ENCODE data around the gene SLC4A3.
"Not testable (repeated sequence)": the region's sequence is repeated elsewhere in the genome, so short reads cannot be mapped to it uniquely, and the experiment has no call there.

The SLC4A3 gene

GRCh38 chr2:219651656-219652055 lies 24.2 kb downstream of the SLC4A3 start:
- not testable (repeated sequence) for DNase-seq

- DNase-seq: no peak
Observed at GRCh38 chr2:219656526-219656925, 29.1 kb downstream of the SLC4A3 start.

- no peak for DNase-seq
Observed at GRCh38 chr2:219658196-219658846, 30.9 kb downstream of the SLC4A3 start.

DNA sequence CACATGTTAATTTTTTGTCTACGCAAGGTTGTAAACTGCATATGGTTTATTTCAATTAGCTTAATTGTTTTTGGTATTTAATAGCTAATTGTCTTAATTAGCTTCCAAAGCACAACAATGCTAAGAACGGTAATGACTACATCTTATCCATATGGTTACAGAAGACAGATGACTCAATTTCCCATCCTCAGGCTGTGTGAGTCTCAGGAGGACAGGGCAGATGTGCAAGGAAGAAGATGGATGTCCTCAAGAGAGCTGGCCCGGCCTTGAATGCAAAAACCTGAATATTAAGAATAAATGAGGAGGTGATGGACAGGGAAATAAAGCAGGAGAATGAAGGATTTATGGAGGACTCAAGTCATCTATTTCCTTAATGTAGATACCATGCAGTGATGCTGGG lies 31.4 kb downstream of the SLC4A3 start:
- no peak for DNase-seq

GRCh38 chr2:219661197-219661954 lies 33.9 kb downstream of the SLC4A3 start:
- no peak for DNase-seq

GRCh38 chr2:219661955-219662395 lies 34.5 kb downstream of the SLC4A3 start:
- DNase-seq: no peak

DNA sequence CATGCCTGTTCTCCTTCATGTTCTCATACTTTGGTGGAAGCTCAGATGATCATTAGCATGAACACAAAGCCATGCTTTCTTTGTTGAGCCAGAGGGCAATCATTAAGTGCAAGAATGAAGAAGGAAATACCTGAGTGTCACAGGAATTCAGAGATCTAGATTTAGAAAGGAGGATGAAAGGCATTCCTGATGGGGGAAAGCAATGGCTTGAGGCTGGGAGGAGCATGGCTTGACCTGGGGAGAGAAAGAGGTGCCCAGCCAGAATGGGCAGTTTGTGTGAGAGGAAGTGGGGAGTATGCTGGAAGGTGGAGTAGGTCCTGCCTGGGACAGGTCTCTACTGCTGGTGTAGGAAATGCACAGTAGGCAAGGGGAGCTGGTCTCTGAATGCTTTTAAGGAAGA lies 35.1 kb downstream of the SLC4A3 start:
- no peak for DNase-seq

DNA sequence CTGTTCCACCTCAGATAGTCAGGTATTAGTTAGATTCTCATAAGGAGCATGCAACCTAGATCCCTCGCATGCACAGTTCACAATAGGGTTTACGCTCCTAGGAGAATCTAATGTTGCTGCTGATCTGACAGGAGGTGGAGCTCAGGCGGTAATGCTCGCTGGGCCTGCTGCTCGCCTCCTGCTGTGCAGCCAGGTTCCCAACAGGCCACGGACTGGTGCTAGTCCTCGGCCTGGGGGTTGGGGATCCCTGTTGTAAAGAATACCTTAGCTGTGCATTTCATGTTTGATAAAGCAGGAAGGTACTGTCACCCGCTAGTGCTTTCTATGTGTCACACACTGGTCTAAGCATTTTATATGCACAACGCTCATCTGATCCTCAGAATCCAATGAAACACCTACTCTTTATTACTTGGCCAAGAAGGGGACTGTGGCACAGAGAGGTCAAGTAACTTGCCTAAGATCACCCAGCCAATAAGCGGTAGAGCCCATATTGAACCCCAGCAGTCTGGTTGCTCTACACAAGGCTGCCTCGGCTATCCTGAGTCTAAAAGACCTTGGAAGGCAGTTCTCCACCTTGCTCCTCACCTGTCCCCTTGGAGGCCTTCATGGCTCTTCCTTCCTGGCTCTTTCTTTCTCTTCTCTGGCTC lies 35.8 kb downstream of the SLC4A3 start:
- DNase-seq: no peak

GRCh38 chr2:219664041-219664440 lies 36.6 kb downstream of the SLC4A3 start:
- no peak for DNase-seq

- DNase-seq: no peak
Observed at GRCh38 chr2:219664944-219665343, 37.5 kb downstream of the SLC4A3 start.

- no peak for DNase-seq
Observed at GRCh38 chr2:219665926-219666325, 38.5 kb downstream of the SLC4A3 start.

GRCh38 chr2:219668316-219668715 lies 40.9 kb downstream of the SLC4A3 start:
- no peak for DNase-seq

DNA sequence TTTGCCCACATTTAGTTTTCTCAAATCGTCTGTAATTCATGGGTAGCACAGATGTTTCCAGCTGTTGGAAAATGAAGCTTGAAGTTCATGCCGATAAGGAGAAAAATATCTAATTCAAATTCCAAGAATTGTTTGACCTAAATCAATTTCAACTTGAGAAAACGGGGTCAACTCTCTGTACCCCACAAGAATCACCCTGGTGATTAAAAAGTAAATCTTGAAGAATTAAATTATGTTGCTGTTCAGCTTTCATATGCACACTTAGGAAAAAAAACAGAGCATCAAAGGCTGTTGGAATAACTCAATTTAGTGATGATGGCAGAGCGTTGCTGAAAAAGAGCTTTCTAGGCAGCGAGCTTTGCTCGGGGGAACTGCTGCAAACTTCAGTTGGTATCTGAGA lies 43.0 kb downstream of the SLC4A3 start:
- no peak for DNase-seq

DNA sequence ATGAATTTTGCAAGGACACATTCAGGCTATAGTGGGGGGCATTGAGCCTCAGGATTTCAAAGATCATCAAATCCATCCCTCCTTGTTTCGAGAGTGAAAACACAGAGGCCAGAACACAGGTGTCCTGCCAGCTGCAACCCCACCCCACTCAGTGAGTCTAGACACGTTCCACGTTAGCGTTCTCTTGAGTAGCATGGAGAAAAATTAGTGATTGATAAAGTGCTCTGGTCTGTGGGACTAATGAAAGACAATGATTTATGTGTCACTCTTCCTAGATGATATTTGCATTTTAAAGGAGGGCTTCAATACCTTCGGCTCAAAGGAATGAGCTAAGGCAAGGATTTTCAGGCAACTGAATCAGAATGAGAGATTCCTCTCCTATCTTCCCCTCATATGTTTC lies 43.8 kb downstream of the SLC4A3 start:
- no peak for DNase-seq

- no peak for DNase-seq
Observed at GRCh38 chr2:219672406-219672805, 45.0 kb downstream of the SLC4A3 start.

DNA sequence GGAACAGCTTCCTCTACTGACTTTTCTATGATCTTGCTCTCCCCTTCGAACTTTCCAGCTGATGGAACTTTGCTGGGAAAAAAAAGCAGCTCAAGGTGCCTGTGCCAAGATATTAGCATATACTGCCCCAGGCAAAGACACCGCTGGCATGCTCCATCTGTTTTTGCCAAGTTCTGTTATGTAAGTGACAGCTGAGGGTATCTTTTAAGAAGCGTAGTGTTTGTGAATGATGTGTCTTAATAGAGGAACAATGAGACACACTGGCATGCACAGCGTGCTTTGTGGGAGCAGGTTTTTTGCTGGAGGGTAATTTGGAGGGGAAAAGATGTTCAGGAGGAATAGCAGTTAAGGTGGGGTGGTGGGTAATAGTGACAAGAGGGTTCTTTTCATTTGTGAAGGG lies 47.8 kb downstream of the SLC4A3 start:
- no peak for DNase-seq

- no peak for DNase-seq
Observed at GRCh38 chr2:219676586-219676985, 49.2 kb downstream of the SLC4A3 start.

DNA sequence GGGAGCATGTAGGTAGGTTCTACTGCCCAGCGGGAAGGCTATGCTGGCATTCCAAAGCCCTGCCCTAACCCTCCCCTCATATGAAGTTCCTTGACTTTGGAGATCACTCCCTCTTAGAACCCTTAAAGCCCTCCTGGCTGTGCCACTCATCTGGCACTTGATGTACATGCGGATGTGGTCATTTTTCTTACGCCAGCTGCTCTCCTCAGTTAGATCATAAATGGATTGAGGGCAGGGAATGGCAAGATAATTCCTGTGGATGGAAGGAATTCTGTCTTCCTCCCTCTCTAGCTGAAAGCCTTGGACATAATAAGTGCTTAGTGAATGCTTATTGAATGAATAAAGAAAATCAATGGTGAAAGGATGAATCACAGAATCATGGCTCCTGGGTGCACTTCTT lies 51.6 kb downstream of the SLC4A3 start:
- no peak for DNase-seq

GRCh38 chr2:219679571-219679970 lies 52.1 kb downstream of the SLC4A3 start:
- no peak for DNase-seq

DNA sequence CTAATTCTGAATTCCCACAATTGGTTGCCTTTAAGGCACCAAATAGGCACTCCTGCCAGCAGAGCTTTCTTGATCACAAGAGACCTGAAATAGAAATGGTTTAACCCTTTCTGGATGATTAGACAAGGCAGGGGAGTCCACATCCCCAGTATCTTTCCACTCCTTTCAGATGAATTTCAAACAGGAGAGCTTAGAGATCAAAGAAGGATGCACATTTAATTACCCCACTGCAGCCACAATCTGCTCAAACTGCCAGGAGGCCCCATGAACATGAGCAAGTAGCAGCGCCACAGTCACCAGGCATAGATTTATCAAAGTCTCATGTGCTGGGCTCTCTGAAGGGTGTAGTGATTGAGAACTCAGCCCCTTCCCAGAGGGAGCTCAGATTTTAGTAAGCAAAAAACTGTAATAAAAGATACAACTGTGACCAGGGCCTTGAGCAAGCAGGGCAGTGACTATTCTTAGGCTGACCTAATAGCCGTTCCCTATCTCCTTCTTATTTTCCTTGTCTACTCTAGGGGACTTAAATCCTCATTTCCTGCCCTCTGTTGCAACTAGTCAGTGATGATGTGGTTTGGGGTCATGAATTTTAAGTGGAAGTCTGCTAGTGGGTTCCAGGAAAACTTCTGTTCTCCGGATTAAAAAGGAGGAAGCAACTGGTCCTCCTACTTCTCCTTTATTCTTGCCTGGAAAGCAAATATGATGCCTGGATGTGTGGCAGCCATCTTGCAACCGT lies 53.7 kb downstream of the SLC4A3 start:
- no peak for DNase-seq

- no peak for DNase-seq
Observed at GRCh38 chr2:219681694-219682300, 54.4 kb downstream of the SLC4A3 start.

DNA sequence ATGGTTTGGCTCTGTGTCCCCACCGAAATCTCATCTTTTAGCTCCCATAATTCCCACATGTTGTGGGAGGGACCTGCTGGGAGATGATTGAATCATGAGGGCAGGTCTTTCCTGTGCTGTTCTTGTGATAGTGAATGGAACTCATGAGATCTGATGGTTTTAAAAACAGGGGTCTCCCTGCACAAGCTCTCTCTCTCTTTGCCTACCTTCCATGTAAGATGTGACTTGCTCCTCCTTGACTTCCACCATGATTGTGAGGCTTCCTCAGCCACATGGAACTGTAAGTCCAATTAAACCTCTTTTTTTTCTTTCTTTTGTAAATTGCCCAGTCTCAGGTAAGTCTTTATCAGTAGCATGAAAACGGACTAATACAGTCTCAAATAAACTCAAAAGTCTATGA lies 56.0 kb downstream of the SLC4A3 start:
- DNase-seq: not testable (repeated sequence)

Data from cerebellar nuclear complex (tissue), 1 donor.